Measurements from ENCODE around the gene SMIM5.

SMIM5 gene

DNA sequence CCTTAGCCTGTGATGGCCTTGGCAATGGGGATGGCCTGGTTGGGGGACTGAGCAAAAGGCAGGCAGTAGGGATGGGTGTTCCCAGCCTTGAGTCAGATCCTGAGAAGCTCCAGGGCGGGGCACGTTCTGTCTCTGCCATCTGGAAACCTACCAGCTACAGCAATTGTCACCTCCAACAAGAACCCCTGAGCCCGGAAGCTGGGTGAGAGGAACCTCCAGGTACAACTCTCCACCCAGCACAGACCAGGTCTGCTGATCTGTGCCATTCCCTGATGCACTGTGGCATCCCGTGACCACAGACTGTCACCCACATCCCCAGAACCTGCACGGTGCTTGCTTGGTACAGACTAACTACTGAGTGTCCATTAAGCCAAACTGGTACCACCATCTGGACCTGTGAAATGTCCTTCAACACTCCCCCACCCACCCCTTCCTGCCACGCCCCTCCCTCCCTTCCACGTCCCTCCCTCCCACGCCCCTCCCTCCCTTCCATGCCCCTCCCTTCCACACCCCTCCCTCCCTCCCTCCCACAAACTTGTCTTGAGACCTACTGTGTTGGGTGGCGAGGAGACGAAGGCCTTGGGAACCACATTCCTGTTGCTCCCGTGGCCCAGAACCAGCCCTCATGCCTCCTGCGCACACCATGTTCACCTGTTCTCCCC lies 29.1 kb upstream of the SMIM5 start:
- DNase-seq = no peak

- no peak for DNase-seq
Measured at GRCh38 chr17:75605790-75606189, 27.4 kb upstream of the SMIM5 start.

DNA sequence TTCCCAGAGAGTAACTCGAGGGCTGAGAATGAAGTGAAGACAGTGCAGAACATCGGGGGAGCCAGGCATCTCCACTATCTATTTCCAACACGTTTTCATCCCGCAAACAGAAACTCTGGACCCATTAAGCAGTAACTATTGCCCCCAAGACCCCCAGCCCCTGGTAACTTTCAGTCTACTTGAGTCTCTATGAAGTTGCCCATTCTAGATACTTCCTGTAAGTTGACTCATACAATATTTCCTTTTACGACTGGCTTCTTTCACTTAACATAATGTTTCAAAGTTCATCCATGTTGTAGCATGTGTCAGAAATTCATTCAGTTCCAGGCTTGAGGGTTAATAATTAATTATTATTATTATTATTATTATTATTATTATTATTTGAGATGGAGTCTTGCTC lies 26.1 kb upstream of the SMIM5 start:
- no peak for DNase-seq

DNA sequence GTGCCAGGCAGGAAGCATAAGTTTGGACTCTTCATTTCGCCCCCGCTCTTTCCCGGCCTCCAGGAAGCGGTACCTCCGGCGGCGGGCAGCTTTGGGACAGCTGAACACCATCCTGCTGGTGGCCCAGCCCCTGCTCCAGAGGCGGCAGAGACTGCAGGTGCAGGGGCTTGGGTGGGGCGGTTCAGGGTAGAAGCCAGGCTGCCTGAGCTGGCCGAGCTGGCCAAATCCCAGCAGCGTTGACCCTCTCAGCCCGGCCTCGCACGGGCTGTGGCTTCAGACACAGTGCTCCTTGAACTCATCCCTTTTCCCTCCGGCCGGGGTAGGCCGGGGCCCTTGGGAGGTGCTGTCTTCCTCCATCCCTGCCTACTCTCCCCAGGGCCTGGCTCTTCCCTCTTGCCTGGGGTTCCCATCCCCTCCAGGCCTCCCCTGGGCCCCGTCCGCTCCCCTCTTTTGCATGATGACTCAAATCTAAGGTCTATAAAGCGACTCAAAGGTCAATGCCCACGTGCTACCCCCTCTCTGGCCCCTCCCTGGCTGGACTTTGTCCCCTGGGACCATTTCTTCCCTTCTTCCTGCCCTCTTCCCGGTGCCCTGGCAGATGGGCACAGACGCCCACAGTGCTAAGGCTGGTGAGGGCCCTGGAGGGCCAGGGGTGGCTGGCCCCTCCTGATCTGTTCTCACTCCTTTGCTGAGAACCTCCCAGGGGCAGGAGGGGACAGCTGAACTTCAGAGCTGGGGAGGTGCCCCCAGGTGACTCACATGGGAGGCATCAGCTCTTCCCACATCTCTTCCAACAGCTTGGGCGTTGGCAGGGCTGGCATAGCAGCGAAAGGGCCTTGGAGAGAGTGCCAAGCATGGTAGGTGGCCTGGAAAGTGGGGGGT lies 22.9 kb upstream of the SMIM5 start:
- DNase-seq = no peak

- no peak for DNase-seq
Measured at GRCh38 chr17:75611851-75612429, 21.3 kb upstream of the SMIM5 start.

DNA sequence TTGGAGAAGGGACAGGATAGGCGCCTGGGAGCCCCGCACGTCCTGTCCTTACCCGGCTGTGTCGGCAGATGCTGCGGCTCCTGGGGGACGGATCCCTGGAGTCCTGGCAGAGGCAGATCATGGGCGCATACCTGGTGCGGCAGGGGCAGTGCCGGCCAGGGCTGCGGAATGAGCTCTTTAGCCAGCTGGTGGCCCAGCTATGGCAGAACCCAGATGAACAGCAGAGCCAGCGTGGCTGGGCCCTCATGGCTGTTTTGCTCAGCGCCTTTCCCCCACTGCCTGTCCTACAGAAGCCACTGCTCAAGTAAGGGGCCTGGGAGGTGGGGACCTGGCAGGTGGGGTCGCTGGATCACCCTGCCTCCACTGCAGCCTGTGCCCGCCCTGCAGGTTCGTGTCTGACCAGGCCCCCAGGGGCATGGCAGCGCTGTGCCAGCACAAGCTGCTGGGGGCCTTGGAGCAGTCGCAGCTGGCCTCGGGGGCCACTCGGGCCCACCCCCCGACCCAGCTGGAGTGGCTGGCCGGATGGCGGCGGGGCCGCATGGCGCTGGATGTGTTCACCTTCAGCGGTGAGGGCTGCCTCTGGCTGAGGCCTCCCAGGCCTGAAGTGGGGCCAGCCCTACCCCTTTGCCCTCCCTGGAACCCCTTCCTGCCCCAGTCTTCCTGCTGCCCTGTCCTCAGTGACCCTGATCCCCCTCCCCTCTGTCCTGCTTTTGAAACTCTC lies 20.2 kb upstream of the SMIM5 start:
- DNase-seq = no peak

- DNase-seq = no peak
Measured at GRCh38 chr17:75614006-75614405, 19.2 kb upstream of the SMIM5 start.

DNA sequence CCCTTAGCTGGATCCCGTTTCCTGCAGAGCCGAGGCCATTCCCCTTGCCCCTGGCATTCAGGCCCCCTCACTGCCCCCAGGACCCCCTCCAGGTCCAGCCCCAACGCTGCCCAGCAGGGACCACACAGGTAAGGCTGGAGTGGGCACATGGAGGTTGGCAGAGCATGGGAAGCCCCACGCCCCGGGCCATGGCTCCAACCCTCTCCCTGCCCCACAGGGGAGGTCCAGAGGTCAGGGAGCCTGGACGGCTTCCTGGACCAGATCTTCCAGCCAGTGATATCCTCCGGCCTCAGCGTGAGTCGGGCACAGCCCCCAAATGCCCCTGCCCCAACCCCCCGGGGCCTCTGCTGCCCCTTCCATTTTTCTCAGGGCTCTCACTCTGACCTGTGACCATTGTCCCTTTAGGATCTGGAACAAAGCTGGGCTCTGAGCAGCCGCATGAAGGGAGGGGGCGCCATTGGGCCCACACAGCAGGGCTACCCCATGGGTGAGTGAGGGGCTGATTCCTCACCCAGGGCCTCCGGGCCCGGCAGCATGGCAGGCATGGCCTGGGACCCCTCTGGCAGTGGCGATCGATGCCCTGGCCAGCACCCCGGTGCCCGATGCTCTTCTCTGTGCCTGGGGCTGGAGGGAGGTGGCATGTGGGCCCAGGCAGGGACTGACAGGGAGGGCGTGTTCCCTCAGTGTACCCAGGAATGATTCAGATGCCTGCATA lies 18.5 kb upstream of the SMIM5 start:
- DNase-seq = no peak

GRCh38 chr17:75615301-75615700 lies 17.9 kb upstream of the SMIM5 start:
- DNase-seq = no peak

DNA sequence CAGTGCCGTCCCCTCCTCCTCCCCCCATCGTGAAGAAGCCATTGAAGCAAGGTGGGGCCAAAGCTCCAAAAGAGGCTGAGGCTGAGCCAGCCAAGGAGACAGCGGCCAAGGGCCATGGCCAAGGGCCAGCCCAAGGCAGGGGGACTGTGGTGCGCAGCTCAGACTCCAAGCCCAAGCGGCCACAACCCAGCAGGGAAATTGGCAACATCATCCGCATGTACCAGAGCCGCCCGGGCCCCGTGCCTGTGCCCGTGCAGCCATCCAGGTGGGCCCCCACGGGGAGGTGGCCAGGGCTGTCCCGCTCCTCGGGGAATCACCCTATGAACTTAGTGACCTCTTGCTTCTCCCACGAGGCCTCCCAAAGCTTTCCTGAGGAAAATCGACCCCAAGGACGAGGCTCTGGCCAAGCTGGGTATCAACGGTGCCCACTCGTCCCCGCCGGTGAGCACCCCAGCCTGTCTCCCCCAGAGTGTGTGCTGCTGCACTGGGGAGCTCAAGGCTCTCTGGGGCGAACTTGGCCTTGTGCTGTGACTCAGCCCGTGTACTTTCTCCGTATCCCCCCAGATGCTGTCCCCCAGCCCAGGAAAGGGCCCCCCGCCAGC lies 16.6 kb upstream of the SMIM5 start:
- DNase-seq = no peak

DNA sequence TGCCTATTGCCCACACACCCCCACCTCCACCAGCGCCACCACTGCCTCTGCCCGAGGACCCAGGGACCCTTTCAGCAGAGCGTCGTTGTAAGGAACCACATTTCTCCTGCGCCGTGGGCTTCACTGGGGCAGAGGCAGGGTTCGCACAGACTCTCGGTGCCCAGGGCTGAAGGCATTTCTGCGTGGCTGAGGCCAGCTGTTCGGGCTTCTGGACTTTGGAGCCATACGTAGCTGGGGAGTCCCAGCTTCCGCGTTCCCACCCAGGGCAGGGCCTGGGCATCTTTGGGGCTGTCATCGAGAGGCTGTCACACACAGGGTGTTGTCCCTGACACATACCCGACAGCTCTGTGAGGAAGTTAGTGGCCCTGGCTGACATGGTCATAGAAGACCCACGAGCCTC lies 16.0 kb upstream of the SMIM5 start:
- DNase-seq = no peak

DNA sequence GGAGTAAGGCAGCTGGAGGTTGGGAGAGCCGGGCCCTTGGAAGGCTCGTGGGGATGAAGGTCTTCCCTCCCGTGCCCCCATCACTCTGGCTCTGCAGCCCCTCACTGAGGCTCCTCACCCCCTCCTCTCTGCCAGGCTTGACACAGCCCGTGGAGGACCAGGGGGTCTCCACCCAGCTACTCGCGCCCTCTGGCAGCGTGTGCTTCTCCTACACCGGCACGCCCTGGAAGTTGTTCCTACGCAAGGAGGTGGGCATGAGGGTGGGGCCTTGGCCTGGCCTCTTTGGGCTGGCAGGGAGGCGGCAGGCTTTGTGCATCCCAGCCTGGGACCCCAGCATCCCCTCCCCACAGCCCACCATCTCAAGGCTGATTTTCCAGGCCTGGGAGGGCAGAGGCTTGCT lies 15.6 kb upstream of the SMIM5 start:
- DNase-seq = no peak

DNA sequence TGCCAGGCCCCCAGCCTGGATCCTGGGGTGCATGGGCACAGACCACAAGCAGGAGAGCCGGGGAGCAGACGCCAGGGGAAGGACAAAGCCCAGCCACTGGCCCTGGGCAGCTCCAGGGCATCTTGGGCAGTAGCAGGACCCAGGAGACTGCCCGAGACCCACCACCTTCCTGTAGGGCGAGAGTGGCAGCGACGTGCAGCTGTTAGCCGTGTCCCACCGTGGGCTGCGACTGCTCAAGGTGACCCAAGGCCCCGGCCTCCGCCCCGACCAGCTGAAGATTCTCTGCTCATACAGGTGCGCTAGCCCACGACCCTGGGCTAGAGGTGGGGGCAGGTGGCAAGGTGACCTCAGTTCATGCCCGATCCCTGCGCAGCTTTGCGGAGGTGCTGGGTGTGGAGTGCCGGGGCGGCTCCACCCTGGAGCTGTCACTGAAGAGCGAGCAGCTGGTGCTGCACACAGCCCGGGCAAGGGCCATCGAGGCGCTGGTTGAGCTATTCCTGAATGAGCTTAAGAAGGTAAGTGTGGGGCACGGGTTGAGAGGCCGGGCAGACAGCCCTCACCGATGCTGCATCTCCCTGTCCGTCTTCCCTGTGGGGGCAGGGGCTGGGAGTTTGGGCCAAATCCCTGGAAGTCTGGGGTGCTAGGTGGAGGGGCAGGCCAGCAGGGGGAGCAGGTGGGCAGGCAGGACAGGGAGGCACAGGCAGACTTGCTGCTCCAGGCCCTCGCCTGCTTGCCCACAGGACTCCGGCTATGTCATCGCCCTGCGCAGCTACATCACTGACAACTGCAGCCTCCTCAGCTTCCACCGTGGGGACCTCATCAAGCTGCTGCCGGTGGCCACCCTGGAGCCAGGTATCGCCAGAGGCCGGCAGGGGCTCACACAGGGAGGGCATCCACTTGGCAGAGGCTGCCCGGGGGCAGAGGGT lies 13.5 kb upstream of the SMIM5 start:
- peak in 1 of 2 experiments; percentile 11 for DNase-seq

GRCh38 chr17:75621489-75621888 lies 11.7 kb upstream of the SMIM5 start:
- DNase-seq = no peak

- DNase-seq = no peak
Measured at GRCh38 chr17:75622076-75622475, 11.2 kb upstream of the SMIM5 start.

GRCh38 chr17:75622771-75623273 lies 10.4 kb upstream of the SMIM5 start:
- no peak for DNase-seq

DNA sequence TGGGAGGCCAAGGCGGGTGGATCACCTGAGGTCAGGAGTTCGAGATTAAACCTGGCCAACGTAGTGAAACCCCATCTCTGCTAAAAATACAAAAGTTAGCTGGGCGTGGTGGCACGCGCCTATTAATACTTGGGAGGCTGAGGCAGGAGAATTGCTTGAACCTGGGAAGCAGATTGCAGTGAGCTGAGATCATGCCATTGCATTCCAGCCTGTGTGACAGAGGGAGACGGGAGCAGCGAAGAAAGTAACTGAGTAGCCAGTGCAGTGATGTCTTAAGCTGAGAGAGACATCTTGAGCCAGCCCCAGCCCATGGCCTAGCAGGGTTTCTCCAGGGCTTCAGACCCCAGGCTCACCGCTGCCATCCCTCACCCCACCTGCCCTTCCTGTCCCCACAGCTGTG lies 9.8 kb upstream of the SMIM5 start:
- DNase-seq = no peak

GRCh38 chr17:75624021-75624420 lies 9.2 kb upstream of the SMIM5 start:
- no peak for DNase-seq

DNA sequence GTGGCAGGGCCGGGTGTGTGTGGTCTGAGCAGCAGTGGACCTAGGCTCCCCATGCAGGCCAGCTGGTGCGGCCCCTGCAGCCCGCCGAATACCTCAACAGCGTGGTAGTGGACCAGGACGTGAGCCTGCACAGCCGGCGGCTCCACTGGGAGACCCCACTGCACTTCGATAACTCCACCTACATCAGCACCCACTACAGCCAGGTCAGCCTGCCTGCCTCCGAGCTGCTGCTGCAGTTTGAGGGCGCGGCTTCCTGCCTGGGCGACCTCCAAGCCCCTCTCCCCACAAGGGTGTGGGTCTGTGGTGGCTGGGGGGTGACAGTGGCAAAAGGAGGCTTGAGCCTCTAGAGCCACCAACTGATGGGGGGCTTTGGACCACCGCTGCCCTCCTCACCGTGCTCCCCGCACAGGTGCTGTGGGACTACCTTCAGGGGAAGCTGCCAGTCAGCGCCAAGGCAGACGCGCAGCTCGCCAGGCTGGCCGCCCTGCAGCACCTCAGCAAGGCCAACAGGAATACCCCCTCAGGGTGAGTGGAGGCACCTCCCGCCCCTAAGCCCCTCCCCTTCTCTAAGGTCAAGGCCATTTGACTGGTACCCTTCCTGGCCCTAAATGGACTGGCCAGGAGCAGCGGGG lies 8.4 kb upstream of the SMIM5 start:
- DNase-seq = no peak

GRCh38 chr17:75625813-75626486 lies 7.3 kb upstream of the SMIM5 start:
- DNase-seq = peak in 1 of 2 experiments; percentile 5

Data from activated CD4-positive, alpha-beta T cell treated with anti-CD3 and anti-CD28 coated beads, Interleukin-2, amount 50 U/mL, for 4 hours (primary cell).